Measurements from ENCODE around the gene FAM180A.
"Not testable (repeated sequence)": the region's sequence is repeated elsewhere in the genome, so short reads cannot be mapped to it uniquely, and the experiment has no call there.

Gene FAM180A

GRCh38 chr7:135748770-135749169 lies at the start of gene FAM180A:
TSS of gene FAM180A (minus strand) at chr7:135748813. CDS start at chr7:135748580, 233 bp downstream.
- DNase-seq (ENCODE audit: low read depth), result no peak

GRCh38 chr7:135798095-135798494 lies 49.5 kb upstream of the FAM180A start:
- DNase-seq (ENCODE audit: low read depth), result no peak

GRCh38 chr7:135795846-135796570 lies 47.4 kb upstream of the FAM180A start:
- DNase-seq (ENCODE audit: low read depth), result no peak

GRCh38 chr7:135793841-135794240 lies 45.2 kb upstream of the FAM180A start:
- no peak for DNase-seq (ENCODE audit: low read depth)

- DNase-seq (ENCODE audit: low read depth), result no peak
Observed at GRCh38 chr7:135792866-135793265, 44.3 kb upstream of the FAM180A start.

GRCh38 chr7:135792363-135792668 lies 43.7 kb upstream of the FAM180A start:
- no peak for DNase-seq (ENCODE audit: low read depth)

- no peak for DNase-seq (ENCODE audit: low read depth)
Observed at GRCh38 chr7:135791543-135792362, 43.1 kb upstream of the FAM180A start.

GRCh38 chr7:135790371-135790977 lies 41.9 kb upstream of the FAM180A start:
- no peak for DNase-seq (ENCODE audit: low read depth)

GRCh38 chr7:135789956-135790355 lies 41.3 kb upstream of the FAM180A start:
- no peak for DNase-seq (ENCODE audit: low read depth)

- DNase-seq (ENCODE audit: low read depth), result no peak
Observed at GRCh38 chr7:135789431-135789830, 40.8 kb upstream of the FAM180A start.

- DNase-seq (ENCODE audit: low read depth), result no peak
Observed at GRCh38 chr7:135786911-135787310, 38.3 kb upstream of the FAM180A start.

- no peak for DNase-seq (ENCODE audit: low read depth)
Observed at GRCh38 chr7:135785065-135785464, 36.5 kb upstream of the FAM180A start.

GRCh38 chr7:135784013-135784412 lies 35.4 kb upstream of the FAM180A start:
- DNase-seq (ENCODE audit: low read depth), result no peak

GRCh38 chr7:135782801-135783200 lies 34.2 kb upstream of the FAM180A start:
- DNase-seq (ENCODE audit: low read depth), result no peak

- no peak for DNase-seq (ENCODE audit: low read depth)
Observed at GRCh38 chr7:135782377-135782776, 33.8 kb upstream of the FAM180A start.

- DNase-seq (ENCODE audit: low read depth), result no peak
Observed at GRCh38 chr7:135777626-135778398, 29.2 kb upstream of the FAM180A start.

GRCh38 chr7:135775915-135776314 lies 27.3 kb upstream of the FAM180A start:
- not testable (repeated sequence) for DNase-seq (ENCODE audit: low read depth)

- no peak for DNase-seq (ENCODE audit: low read depth)
Observed at GRCh38 chr7:135775230-135775629, 26.6 kb upstream of the FAM180A start.

GRCh38 chr7:135774284-135774683 lies 25.7 kb upstream of the FAM180A start:
- no peak for DNase-seq (ENCODE audit: low read depth)

- no peak for DNase-seq (ENCODE audit: low read depth)
Observed at GRCh38 chr7:135773464-135773863, 24.9 kb upstream of the FAM180A start.

- DNase-seq (ENCODE audit: low read depth), result no peak
Observed at GRCh38 chr7:135772639-135773222, 24.1 kb upstream of the FAM180A start.
